ENCODE measurements around the gene EOMES.
"Not testable (repeated sequence)": the region's sequence is repeated elsewhere in the genome, so short reads cannot be mapped to it uniquely, and the experiment has no call there.

The EOMES gene

GRCh38 chr3:27721717-27722564 lies at the start of gene EOMES:
Gene EOMES (minus strand): TSS chr3:27722323. CDS start chr3:27722294, 29 bp downstream.
- DNase-seq (ENCODE audit: low read depth in 2 of 2), result peak in 1 of 2 donors; percentile 22

DNA sequence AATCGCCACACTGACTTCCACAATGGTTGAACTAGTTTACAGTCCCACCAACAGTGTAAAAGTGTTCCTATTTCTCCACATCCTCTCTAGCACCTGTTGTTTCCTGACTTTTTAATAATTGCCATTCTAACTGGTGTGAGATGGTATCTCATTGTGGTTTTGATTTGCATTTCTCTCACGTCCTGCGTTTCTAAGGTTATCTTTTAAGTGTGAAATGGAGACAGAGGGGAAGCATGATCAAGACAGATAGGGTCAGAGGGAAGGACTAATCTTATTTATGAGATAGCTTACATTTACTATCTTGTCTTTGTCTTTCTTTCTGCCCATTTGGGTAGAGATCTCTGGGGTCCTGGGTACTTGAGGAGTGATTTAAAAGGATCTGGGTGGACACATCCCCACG lies 48.3 kb upstream of the EOMES start:
- not testable (repeated sequence) for DNase-seq (ENCODE audit: low read depth in 2 of 2)

GRCh38 chr3:27767000-27767399 lies 44.9 kb upstream of the EOMES start:
- DNase-seq (ENCODE audit: low read depth in 2 of 2), result no peak

DNA sequence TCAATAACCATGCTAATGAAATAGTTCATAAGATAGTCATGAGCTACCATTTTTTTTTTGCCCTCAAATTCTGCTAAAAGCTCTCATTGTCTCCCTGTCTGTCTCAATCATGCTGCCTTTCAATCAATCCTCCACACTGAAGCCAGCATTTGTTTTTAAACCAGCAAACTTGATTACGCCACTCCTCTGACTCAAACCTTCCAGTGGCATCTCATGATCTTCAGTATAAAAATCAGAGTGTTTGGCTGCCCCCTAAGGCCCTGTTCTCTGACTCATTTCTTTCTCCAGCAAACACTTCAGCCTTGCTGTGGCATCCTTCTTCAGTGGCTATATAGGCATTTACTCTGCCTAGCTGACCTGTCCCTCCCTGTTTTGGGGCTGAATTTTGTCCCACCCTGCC lies 36.0 kb upstream of the EOMES start:
- DNase-seq (ENCODE audit: low read depth in 2 of 2), result no peak

- no peak for DNase-seq (ENCODE audit: low read depth in 2 of 2)
Measured at GRCh38 chr3:27756877-27757276, 34.8 kb upstream of the EOMES start.

DNA sequence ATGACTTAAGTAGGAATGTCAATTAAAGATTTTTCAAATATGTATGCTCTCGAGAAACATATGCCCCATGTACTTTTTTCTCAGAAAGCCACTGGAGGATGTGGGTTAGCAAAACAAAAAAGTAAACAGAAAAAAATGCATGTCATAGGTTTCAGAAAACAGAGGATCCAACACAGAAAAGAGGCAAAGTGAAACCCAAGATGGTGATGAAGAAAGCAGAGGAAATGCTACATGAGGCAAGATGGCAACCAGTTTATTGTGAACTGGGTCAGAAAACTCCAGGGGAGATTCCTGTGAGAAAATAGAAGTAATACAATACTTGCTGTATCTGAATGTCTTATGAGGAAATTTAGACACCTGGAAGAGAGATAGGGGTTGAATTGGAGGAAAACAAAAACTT lies 30.8 kb upstream of the EOMES start:
- no peak for DNase-seq (ENCODE audit: low read depth in 2 of 2)

- DNase-seq (ENCODE audit: low read depth in 2 of 2), result no peak
Measured at GRCh38 chr3:27749643-27750042, 27.5 kb upstream of the EOMES start.

GRCh38 chr3:27746838-27747237 lies 24.7 kb upstream of the EOMES start:
- no peak for DNase-seq (ENCODE audit: low read depth in 2 of 2)

DNA sequence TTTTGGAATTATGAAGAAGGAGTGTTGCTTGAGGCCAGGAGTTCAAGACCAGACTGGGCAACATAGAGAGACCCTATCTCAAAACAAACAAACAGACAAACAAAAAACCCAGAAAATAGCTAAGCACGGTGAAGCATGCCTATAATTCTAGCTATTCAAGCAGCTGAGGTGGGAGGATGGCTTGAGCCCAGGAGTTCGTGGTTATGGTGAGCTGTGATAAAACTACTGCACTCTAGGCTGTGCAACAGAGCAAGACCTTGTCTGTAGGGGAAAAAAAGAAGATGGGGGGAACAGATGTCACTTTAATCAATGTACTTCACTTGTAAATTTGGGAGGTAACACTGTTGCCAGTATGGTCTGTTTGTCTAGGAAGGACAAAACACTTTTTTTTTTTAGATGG lies 18.7 kb upstream of the EOMES start:
- DNase-seq (ENCODE audit: low read depth in 2 of 2), result no peak

- DNase-seq (ENCODE audit: low read depth in 2 of 2), result no peak
Measured at GRCh38 chr3:27737091-27737490, 15.0 kb upstream of the EOMES start.

DNA sequence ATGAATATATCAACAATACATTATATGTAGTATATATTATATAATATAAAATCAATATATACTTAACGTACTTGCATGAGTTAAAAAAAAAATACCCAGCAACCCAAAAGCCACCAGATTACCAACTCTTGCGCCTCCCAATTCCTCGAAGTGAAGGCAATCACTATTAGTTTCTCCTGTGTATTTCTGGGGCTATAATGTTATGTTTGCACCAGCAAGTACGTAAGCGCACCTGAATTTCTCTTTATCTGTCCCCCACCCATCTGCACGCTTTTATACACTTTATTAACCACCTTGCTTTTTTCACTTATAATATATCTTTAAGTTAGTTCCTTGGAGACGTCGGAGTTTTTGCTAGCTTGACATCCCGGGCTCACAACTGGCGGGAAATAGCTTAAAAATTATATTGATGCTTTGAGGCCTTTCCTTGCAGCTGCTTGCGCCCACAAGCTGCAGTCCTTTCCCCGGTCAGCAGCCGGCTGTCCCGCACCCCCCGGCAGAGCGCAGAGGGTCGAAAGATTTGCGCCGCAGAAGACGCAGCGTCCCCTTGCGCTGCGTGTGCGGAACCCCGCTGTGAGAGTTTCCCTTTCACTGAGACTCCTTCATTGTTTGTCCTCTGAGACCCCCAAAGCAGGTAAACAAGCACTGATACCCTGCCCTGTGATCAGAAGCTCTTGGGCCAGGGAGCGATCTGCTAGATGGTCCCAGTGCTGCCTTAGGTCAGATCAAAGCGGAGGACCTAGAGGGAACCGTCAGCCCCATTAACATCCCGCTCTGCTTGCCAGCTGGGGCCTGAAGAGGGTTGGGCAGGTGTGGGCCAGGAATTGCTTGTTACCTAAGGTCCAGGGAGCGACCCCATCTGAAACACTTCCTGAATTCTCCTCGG lies 8.9 kb upstream of the EOMES start:
- DNase-seq (ENCODE audit: low read depth in 2 of 2), result no peak

- no peak for DNase-seq (ENCODE audit: low read depth in 2 of 2)
Measured at GRCh38 chr3:27729748-27730611, 7.9 kb upstream of the EOMES start.

DNA sequence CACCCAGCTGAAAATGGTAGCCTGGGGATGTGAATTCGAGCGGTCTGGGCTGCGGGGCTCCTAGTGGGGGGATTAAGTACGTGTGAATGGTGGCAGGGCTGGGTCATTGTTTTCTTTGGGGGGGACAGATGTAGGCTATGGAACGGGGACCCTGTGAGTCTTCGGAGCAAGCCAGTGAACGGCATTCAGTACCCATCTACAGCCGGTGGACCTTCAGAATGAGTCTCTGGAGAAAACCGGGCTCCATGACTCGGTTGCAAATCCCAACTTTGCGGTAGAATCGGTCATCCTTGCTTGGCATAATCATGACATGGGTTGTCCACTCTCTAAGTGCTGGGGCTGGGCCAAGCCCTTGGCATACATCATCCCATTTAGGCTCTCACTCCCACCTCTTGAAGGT lies 7.2 kb upstream of the EOMES start:
- no peak for DNase-seq (ENCODE audit: low read depth in 2 of 2)

GRCh38 chr3:27728195-27729087 lies 6.3 kb upstream of the EOMES start:
- no peak for DNase-seq (ENCODE audit: low read depth in 2 of 2)

- no peak for DNase-seq (ENCODE audit: low read depth in 2 of 2)
Measured at GRCh38 chr3:27726240-27726639, 4.1 kb upstream of the EOMES start.

GRCh38 chr3:27724459-27725197 lies 2.5 kb upstream of the EOMES start:
- no peak for DNase-seq (ENCODE audit: low read depth in 2 of 2)

GRCh38 chr3:27723815-27724458 lies 1.8 kb upstream of the EOMES start:
- DNase-seq (ENCODE audit: low read depth in 2 of 2), result no peak

GRCh38 chr3:27723456-27723814 lies 1.3 kb upstream of the EOMES start:
- DNase-seq (ENCODE audit: low read depth in 2 of 2), result no peak

DNA sequence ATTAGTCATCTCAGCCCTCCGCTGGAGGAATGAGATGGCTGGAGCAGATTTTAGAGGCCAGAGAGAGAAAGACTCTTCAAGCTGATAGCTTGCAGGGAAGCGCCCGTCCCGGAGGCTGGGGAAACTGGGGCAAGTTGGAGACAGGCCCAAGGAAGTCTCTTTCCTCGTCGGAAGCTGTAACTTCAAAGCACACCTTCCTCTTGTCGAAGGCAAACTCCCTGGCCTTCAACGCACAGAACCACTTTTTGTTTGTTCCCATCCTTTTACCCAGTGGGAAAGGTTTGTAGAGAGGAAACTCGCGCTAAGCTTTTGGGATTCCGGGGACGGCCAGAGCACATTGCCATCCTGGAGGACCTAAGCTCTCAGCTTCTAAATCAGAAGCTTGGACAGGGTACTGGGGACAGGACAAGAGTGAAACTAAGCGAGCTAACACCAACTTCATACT lies 900 bp upstream of the EOMES start:
- DNase-seq (ENCODE audit: low read depth in 2 of 2), result no peak

All from stimulated activated CD4-positive, alpha-beta T cell treated with anti-CD3 and anti-CD28 coated beads, Interleukin-1b, Interleukin-23, amount 100 ng/mL, for 1 hour (primary cell).